Hematopoietic multipotent progenitor cell treated with erythropoietin and hydrocortisone succinate and interleukin-3 and kit ligand, for 6 days (in vitro differentiated cells): ENCODE measurements around the gene PTRH1.
A peak's percentile ranks its signal among the peaks of the same experiment; 100 is the strongest.
"Not testable (repeated sequence)": the region's sequence is repeated elsewhere in the genome, so short reads cannot be mapped to it uniquely, and the experiment has no call there.

Source experiments
- DNase-seq: peaks from one replicate; pipeline ENCODE4 v3.0.0-alpha.2; 2015

Gene PTRH1, protein sequence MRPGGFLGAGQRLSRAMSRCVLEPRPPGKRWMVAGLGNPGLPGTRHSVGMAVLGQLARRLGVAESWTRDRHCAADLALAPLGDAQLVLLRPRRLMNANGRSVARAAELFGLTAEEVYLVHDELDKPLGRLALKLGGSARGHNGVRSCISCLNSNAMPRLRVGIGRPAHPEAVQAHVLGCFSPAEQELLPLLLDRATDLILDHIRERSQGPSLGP

DNA sequence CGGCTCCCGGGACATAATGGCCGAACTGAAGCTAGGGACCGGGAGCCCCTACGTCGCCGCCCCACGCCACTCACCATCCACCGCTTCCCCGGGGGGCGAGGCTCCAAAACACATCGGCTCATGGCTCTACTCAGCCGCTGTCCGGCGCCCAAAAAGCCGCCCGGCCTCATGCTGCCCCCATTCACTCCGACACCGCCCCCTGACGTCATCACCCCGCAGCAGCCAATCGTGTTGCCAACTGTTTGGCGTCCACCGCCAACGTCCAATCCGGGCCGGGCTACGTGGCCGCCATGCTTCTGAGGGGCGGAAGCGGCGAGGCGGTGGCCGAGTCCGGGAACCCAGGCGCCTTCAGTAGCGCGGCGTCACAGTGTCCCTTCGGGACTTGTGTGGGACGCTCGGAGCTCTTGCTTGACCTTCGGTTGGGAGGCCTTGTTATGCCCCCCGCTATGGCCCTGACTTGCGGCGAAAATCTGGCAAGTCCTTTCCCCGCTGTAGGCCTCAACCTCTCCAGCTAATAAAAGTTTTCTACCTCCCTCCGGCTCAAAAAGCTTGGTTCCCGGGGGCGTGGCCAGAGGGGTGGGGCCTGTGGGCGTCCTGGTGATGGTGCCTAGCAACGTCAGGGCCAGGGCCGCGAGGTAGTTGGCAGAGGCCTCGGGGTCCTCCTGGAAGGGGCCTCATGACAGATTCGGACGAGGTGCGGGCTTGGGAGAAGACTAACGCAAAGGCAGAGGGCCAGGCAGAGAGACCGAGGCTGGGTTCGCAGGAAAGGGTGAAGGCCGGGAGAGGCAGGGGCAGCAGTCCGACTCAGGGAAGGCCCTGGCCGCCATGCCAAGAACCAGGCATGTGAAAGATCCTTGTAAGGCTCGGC is at the start of gene PTRH1, which contains the start of gene TTC16:
TSS of gene PTRH1 (minus strand) at position 194 of the 868 bp plus-strand sequence. CDS start at position 170, 24 bp downstream.
TSS of gene TTC16 (plus strand) at position 610 of the 868 bp plus-strand sequence. CDS start at position 677, 67 bp downstream.
- peak; percentile 98 for DNase-seq

GRCh38 chr9:127763918-127764384 is 48.5 kb upstream of the PTRH1 start:
- DNase-seq: peak; percentile 70

DNA sequence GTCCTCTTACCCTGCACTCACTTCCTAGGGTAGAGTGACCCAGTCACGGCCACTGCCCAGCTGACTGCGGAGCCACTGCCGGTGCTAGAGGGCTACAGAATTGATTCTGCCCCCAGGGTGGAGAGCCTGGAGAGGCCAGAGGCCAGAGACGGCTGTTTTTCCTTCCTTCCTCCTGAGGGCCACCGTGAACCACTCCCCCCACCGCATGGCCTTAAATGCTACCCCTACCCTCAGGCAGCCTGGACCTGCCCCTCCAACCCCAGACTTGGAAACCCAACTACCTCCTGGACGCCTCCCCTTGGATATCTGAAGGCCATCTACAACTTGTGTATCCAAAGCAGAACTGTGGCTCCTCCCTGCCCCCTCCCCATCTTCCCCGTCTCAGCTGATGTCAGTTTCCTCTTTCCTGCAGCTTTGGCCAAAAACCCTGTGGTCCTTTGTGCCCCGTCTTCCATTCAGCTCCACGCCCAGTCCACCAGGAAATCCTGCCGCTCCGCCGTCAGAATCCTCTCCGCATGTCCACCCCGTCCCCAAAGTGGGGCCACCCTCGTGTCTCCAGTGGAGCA is 46.7 kb upstream of the PTRH1 start:
- peak; percentile 34 for DNase-seq

- DNase-seq: no peak
Observed at GRCh38 chr9:127761491-127761956, 46.1 kb upstream of the PTRH1 start.

- DNase-seq: no peak
Observed at GRCh38 chr9:127761061-127761460, 45.6 kb upstream of the PTRH1 start.

- DNase-seq: peak; percentile 63
Observed at GRCh38 chr9:127758843-127759242, 43.4 kb upstream of the PTRH1 start.

GRCh38 chr9:127756776-127757175 is 41.3 kb upstream of the PTRH1 start:
- DNase-seq: not testable (repeated sequence)

- DNase-seq: no peak
Observed at GRCh38 chr9:127756233-127756632, 40.8 kb upstream of the PTRH1 start.

DNA sequence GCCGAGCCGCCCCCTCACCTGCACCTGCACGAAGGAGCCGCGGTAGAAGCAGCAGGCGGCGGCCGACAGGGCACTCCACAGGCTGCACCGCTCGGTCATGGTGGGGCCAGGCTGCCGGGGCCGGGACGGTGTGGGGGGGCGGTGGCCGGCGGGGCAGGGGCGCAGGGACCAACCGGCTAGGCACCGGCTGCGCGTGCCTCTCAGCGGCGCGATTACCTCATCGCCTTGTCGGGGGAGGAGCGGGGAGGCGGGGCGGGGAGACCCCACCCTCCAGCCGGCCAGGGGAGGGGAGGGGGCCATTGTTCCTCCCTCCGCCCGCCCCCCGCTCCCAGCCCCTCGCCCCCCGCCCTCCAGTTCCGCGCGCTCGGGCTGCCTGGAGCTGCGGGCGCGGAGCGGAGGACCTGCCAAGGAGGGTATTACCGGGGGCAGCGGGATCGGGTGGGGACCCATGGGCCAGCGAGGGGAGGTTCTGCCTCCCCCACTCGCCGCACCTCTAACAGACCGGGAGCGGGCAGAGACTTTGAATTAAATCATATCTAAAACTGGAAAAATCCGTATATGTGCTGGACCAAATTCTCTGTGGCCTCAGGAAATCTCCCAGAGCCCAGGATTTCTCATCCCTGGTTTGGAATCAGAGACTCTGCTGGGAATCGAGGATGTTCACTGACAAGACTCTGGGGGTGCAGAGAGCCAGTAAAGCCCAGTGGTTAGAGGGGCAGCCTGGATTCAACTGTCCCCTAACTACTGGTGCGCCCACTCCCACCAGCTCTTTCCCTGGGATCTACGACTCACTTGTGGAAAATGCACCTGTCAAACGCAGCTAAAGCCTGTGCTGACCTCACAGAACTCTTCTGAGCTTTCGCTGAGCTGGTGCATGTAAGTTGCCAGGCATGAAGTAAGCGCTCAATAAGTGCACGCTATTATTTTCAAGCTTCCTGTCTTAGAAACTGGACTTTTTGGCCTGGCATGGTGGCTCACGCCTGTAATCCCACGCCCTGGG is 39.9 kb upstream of the PTRH1 start:
- DNase-seq: no peak

DNA sequence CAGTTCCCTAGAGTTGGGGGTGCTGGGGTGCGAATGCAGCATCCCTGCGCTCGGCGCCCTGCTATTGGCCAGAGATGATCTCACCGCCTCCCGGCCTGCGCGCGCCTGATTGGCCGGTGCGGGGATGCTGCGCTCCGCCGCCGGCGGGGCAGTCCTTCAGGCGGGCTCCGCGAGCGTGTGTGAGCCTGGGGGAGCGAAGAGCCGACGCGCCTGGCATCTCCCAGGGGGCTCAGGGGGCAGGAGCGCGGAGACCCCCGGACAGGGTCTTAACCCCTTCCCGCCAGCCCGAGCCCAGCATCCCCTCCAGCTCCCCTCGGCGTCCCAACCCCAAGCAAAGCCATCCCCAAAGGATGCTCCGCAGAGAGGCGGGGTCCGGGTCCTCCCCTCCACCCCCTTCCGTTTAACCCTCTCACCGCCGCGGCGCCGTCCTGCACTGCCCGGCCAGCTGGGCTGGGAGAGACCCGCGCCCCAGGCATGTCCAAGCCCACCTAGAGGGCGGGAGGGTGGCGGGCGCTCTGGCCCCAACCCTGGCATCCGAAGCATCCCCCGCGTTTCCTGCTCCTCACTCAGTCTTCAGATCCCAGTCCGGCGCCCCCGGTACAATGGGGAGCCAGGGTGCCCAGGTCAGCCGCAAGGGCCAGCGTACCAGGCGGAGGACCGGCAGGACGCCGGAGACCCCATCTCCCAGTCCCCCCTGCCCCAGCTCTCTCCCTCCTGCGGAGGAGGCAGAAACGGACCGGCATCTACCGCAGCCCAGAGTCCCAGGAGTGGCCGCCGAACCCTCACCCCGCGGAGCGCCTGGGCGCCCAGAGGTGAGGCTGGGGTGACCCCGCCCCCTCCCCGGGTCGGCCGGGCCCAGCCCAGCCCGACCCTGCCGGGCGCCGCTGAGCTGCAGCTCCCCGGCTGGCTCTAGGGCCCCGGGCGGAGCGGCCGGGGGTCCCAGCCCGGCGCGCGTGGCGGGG is 38.9 kb upstream of the PTRH1 start:
- DNase-seq: no peak

DNA sequence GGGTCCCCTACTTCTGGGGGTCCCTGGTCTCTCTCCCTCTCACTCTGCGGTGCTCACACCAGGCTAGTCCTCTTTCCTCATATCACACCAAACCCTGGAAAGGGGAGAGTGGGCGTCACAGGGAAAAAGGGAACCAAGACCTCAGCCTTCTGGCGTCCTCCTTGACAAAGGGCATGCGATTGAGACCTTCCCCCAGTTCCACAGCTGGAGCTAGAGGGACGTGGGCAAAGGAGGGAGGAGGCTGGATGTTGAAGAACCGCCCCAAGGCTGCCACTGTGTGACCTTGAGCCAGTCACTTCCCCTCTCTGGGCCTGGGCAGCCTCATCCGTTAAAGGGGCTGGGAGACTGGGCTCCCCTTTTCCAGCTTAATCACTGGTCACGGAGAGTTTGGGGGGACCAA is 38.2 kb upstream of the PTRH1 start:
- DNase-seq: no peak

- no peak for DNase-seq
Observed at GRCh38 chr9:127753148-127753547, 37.7 kb upstream of the PTRH1 start.

DNA sequence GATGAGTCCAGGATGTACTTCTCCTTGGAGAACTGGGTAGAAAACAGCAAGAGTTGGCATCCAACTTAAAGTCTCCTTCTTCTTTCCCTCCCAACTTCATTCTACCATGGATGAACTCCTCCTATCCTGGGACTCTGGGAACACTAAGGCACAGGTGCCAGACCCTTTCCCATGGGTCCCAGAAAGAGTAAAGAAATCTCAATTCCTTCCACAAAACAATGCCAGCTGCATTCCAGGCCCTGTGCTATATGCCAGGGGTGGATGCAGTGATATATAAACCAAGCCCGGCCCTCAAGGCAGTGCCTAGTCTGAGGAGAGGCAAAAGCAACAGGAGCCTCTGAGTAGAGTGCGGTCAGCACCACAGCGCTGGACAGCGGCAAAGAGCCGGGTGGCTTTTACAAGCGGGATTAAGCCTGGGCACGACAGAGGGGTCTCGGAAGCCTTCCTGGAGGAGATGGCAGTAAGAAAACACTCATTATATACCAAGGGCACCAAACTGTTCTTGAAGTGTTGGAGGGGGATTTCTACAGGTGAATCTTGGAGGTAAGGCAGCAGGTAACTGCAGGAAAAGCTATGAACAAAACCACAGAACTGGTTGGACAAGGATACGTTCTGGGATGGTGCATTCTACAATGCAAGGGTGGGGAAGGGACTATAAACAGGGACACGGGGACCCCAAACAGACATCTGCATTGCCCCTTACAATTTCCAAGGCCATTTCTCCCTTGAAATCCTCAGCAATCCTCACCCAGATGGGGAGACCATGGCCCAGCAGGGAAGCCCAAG is 36.0 kb upstream of the PTRH1 start:
- peak; percentile 49 for DNase-seq

- no peak for DNase-seq
Observed at GRCh38 chr9:127749090-127749787, 33.8 kb upstream of the PTRH1 start.

DNA sequence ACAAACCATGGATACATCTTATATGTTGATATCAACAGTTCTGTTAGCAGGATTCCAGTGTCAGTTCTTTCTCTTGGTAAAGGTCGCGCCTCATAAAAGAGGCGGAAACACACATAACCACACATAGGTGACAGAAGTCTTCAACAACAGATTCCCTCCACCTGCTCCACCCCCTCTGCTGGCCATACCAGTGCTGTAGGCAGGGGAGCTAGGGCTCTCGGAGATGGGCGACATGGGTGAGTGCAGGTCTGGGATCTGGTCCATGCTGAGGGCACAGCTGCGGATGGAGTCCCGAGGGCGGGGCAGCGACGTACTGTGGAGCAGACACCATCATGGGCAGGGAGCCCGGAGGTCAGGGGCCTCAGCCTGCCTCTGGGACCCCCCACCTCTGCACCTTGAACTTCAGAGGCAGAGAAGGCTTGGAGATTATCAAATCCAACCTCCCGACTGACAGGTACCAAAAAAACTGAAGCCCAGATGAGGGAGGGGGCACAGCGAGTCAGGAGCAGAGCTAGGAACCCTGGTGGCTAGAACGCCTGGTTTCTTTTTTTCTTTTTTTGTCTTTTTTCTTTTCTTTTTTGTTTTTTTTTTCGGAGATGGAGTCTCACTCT is 31.6 kb upstream of the PTRH1 start:
- DNase-seq: no peak

- no peak for DNase-seq
Observed at GRCh38 chr9:127744398-127745110, 29.1 kb upstream of the PTRH1 start.

DNA sequence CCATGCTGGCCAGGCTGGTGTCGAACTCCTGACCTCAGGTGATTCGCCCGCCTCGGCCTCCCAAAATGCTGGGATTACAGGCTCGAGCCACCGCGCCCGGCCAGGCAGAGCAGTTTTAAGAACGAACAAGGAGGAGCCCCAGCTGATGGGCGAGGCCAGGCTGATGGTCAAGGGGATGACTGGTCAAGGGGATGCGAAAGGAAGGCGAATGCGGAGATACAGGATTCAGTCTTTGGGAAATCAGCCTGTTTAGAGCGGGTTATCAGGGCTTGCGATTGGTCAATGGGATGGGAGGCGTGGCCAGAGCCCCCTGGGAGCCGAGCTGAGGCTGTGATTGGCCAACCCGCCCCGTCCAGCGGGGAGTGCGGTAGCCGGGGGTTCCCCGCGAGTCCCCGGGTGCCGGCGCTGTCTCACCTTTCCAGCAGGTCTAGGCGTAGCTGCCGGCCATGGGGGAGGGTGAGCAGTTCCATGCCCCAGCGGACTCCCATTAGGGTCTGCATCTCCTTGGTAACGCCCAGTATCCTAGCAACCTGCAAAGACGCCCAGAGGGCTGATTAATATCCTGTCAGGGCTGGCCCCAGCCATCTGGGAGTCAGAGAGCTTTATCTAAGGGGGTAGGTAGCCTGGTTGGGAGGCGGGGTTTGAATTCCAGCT is 27.1 kb upstream of the PTRH1 start:
- DNase-seq: peak; percentile 44
